ENCODE results near the gene OR7D2.
"Not testable (repeated sequence)": the region's sequence is repeated elsewhere in the genome, so short reads cannot be mapped to it uniquely, and the experiment has no call there.

Gene OR7D2

DNA sequence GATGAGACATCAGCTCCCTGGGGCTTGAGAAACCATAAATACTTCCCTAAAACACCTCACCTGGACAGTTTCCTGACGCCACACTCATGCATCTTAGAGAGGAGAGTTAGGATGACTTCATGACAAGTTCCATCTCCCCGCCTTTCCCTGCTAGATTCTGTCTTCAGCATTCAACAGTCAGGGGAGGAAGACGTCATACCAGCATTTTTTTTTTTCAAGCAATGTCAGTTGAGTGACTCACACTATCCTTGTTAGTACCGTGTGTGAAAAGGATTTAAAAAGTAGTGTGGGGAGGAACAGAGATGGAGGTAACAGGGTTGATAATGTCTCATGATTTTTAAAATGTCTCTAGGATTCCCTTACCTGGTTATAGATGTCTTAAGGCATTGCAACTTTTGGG is at the start of gene OR7D2:
OR7D2 (plus strand) TSS at position 79 of the 400 bp plus-strand sequence. CDS start 6,803 bp downstream, outside the sequence.
- DNase-seq (ENCODE audit: low read depth), result no peak

- DNase-seq (ENCODE audit: low read depth), result no peak
Observed at GRCh38 chr19:9130965-9131364, 47.8 kb upstream of the OR7D2 start.

DNA sequence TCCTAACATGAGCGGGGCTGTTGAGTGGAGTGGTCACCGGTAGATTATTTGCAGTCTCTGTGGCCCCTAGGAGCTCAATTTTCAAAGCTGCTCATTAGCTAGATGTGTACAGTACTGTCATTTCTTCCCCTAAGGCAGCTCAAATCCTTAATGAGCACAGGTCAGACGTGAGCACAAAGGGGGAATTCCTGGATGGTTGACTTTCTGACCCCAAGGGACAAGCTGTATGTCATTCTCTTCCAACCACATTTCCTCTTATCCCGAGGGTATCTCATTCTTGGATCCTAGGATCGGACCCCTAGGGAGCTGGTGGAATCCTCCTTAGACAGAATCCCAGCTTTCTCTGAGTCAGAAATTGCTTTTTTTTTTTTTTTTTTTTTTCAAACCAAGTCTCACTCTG is 46.4 kb upstream of the OR7D2 start:
- DNase-seq (ENCODE audit: low read depth), result no peak

- DNase-seq (ENCODE audit: low read depth), result no peak
Observed at GRCh38 chr19:9139609-9140158, 39.1 kb upstream of the OR7D2 start.

DNA sequence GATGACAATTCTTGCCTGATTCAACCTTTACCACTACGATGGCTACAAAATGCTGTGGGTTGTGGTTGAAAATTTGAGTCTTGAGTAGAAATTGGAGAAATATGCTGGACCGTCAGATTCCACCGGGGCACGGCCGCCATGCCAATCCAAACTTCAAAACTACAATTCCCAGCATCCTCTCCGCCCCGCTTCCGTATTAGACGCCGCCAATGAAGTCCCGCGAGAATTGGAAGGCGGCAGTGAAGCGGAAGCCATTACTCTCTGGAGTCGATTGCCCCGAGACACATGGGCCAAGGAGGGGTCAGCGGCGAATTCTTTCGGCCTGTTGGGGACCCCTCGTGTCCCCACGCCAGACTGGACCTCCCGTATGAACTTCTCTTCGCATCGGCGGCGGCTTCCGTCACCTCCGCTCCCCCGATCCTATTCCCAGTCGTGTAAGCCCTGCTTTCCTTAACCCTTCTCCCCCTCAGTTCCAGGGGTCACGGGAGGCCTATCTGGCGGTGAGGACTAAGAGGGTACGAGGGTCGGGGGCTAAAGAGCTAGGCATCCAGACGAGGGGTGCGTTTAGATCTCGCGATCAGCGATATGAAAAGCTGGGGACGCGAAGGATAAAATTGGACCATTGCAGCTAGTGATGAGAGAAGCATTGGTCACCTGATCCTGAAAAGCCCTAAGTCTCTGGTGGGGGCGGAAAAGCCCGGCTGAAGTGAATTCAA is 38.5 kb upstream of the OR7D2 start, which contains the start of gene ZNF317:
ZNF317 (plus strand) TSS at position 239 of the 716 bp plus-strand sequence. CDS start 15,620 bp downstream, outside the sequence.
- DNase-seq (ENCODE audit: low read depth), result peak; percentile 82

DNA sequence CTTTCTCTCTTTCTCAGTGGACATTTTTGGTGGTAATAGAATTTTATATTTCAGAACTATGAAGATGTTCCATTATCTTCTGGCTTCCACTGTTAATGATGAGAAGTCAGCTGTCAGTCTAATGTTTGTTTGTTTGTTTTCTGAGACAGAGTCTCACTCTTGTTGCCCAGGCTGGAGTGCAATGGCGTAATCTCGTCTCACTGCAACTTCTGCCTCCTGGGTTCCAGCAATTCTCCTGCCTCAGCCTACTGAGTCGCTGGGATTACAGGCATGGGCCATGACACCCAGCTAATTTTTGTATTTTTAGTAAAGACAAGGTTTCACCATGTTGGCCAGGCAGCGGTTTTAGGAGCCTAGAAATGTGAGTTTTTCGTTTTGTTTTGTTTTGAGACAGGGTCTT is 33.9 kb upstream of the OR7D2 start:
- DNase-seq (ENCODE audit: low read depth), result no peak

- no peak for DNase-seq (ENCODE audit: low read depth)
Observed at GRCh38 chr19:9146882-9147281, 31.9 kb upstream of the OR7D2 start.

DNA sequence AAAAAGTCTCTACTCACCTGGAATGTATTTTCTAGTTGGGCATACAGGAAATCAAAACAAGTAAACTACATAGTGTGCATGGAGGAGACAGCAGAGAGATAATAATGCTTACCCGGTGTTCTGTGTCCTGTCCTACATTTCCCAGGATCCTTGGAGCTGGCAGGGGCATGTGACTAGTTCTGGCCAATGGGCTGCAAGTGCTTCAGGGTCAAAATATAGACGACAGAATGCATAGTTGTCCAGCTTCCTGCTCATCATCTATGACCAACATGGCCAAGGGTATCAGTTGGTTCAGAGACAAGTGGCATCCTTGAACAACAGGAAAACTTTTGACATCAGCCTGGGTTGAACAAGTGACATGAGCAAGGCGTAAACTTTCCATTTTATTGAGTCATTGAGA is 30.1 kb upstream of the OR7D2 start:
- no peak for DNase-seq (ENCODE audit: low read depth)

DNA sequence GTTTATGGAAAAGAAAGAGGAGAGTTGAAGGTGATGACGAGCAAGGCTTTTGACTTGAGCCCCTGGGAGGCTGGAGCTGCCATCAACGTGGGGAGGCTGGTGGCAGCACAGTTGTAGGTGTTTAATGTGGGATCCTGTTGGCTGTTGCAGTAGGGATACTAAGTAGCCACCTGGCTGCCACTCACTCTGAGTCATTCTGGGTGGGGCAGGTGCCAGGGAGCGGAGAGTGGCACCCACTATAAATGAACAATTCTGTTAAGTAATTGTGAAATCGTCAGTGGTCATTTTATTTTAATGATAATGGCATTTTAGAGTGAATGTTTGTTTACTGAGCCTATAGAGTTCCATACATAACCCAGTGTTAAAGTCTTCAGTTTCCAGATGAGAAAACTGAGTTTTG is 28.8 kb upstream of the OR7D2 start:
- DNase-seq (ENCODE audit: low read depth), result no peak

- DNase-seq (ENCODE audit: low read depth), result no peak
Observed at GRCh38 chr19:9150650-9151049, 28.1 kb upstream of the OR7D2 start.

DNA sequence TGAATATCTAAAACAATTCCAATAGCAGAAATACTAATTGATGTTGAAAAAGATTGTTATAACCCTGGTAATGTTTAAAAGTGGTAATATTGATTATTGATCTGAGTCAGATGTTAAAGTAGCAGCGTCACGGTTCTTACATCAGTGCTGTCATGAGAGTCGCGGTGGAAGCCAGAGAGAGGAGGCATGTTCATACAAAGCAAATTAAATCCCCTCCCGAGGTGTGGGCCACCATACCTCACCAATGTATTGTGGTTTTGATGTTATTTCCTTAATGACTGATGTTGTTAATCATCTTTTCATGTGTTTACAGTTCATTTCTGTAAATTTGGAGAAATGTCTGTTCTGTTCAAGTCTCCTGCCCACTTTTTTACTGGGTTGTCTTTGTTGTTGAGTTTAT is 27.4 kb upstream of the OR7D2 start:
- no peak for DNase-seq (ENCODE audit: low read depth)

DNA sequence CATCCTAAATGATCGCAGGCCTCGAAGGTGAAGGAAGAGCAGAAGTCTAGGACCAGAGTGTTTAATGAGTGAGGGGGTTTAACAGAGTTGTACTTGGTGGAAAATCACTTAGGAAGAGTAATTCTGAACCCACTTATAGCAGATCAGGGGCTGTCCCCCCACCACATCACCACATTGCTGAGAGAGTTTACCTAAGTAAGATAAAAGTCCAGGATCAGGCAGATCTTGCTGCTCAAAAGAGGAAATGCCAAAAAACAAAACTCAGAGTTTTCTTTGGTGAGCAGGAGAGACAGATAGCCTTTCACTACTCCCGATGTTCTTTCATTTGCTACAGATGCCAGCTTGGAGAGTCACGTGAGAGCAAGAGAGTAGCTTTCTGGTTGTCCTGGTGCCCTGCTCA is 23.2 kb upstream of the OR7D2 start:
- no peak for DNase-seq (ENCODE audit: low read depth)

DNA sequence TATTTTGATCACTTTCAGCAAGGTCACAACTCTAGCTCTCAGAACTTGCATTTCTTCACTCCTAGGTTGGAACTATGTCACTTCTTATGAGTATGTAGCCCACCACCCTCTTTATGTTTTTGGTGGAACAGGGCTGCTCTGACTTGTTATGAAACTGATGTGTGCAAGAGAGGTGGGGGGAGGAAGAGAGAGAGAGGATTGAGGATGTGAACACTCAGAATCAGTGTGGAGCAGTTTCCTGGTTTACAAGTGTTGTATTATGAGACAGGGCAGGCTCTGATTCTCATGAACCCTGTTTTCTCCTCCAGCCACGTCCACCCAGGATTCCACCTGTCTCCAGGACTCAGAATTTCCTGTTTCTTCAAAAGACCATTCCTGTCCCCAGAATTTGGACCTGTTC is 22.5 kb upstream of the OR7D2 start:
- no peak for DNase-seq (ENCODE audit: low read depth)

DNA sequence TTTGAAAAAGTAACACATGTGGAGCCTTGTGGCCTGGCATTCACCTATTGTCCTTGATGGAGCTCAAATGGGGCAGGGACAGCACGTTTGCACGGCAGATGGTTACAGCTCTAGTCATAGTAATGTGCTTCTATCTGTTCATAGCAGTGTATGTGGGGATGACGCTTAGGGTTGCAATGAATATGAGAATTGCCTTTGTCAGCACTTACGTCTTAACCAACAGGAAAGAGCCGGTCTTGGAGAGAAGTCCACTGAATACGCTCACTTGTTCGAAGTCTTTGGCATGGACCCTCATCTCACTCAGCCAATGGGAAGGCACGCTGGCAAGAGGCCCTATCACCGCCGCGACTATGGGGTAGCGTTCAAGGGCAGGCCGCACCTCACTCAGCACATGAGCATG is 18.9 kb upstream of the OR7D2 start:
- no peak for DNase-seq (ENCODE audit: low read depth)

GRCh38 chr19:9161427-9161826 is 17.4 kb upstream of the OR7D2 start:
- no peak for DNase-seq (ENCODE audit: low read depth)

GRCh38 chr19:9165261-9165660 is 13.5 kb upstream of the OR7D2 start:
- no peak for DNase-seq (ENCODE audit: low read depth)

GRCh38 chr19:9166846-9167245 is 11.9 kb upstream of the OR7D2 start:
- no peak for DNase-seq (ENCODE audit: low read depth)

DNA sequence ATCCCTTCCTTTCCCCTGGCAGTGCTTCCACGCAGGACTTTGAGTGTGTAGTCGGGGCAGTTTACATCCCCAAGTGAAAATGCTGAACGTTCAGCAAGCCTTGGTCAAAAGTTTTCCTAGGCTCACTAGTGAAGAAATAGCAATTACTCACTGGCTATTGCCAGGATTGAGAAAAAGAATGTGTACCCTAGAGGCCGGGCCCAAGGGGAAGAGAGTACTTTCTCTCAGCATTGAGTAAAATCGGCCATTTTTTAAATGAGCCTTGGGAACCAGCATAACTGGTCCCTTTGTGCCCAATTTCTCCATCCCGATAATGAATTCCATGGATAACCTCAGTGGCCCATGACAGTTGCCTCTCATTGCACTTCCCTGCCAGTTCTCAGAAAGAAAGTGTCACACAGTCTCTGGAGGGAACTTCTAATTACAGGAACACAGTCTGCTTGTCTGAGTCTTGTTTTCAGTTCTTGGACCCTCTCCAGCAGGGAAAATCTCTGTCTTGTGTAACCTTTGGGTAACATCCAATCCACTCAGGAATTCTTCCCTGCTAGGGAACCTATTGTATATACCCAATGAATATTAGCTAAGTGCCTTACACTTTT is 7.3 kb upstream of the OR7D2 start:
- no peak for DNase-seq (ENCODE audit: low read depth)

- DNase-seq (ENCODE audit: low read depth), result no peak
Observed at GRCh38 chr19:9175326-9175725, 3.5 kb upstream of the OR7D2 start.

DNA sequence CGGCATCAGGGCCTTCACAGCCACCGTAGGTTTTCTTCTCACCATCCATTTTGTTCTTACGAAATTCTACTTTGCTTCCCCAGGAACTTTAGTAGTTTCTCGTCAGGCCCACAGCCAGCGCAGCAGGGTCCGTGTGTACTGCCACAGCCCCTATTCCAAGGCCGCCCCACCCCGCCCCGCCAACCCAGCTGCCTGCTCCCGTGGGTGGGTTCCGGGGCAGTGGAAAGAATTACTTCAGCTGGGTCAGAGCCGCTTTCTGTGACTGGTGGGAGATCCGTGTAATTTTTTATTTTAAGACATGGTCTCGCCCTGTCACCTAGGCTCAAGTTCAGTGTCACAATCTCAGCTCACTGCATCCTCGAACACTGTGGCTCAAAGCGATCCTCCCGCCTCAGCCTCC is 4.2 kb downstream of the OR7D2 start:
- no peak for DNase-seq (ENCODE audit: low read depth)

GRCh38 chr19:9187191-9187590 is 8.4 kb downstream of the OR7D2 start:
- DNase-seq (ENCODE audit: low read depth), result no peak

- DNase-seq (ENCODE audit: low read depth), result no peak
Observed at GRCh38 chr19:9189535-9189934, 10.8 kb downstream of the OR7D2 start.

GRCh38 chr19:9198044-9198443 is 19.3 kb downstream of the OR7D2 start:
- not testable (repeated sequence) for DNase-seq (ENCODE audit: low read depth)

Measured in activated gamma-delta T cell treated with anti-CD3 and anti-CD28 coated beads, Interleukin-2, amount 50 U/mL, for 16 hours (primary cell).